GM18907 (cell line): ENCODE results near the gene BIRC2.
A peak's percentile ranks its signal among the peaks of the same experiment; 100 is the strongest.
"Not testable (repeated sequence)": the region's sequence is repeated elsewhere in the genome, so short reads cannot be mapped to it uniquely, and the experiment has no call there.

Experiments
- ATAC-seq: cut with Tn5 transposase; IDR thresholded peaks from one replicate; pipeline ENCODE4 v1.9.1; 2021; ENCODE audit warnings: mild to moderate bottlenecking, moderate library complexity; ENCODE audit not compliant: unreplicated experiment

Gene BIRC2

GRCh38 chr11:102374633-102375424 is 27.8 kb downstream of the BIRC2 start:
- ATAC-seq = not testable (repeated sequence)

GRCh38 chr11:102375720-102376399 is 28.8 kb downstream of the BIRC2 start:
- ATAC-seq = no peak

- ATAC-seq = no peak
Observed at GRCh38 chr11:102377891-102378290, 30.9 kb downstream of the BIRC2 start.

GRCh38 chr11:102378818-102379217 is 31.8 kb downstream of the BIRC2 start:
- no peak for ATAC-seq

GRCh38 chr11:102382384-102382783 is 35.4 kb downstream of the BIRC2 start:
- no peak for ATAC-seq

GRCh38 chr11:102383839-102384238 is 36.8 kb downstream of the BIRC2 start:
- ATAC-seq = no peak

GRCh38 chr11:102384419-102385079 is 37.5 kb downstream of the BIRC2 start:
- no peak for ATAC-seq

- no peak for ATAC-seq
Observed at GRCh38 chr11:102385085-102386007, 38.3 kb downstream of the BIRC2 start.

- ATAC-seq = no peak
Observed at GRCh38 chr11:102386136-102386734, 39.2 kb downstream of the BIRC2 start.

GRCh38 chr11:102387043-102387781 is 40.2 kb downstream of the BIRC2 start:
- no peak for ATAC-seq

- ATAC-seq = no peak
Observed at GRCh38 chr11:102389253-102389652, 42.2 kb downstream of the BIRC2 start.

- ATAC-seq = peak; percentile 87
Observed at GRCh38 chr11:102390667-102391465, 43.9 kb downstream of the BIRC2 start.

- no peak for ATAC-seq
Observed at GRCh38 chr11:102391549-102392237, 44.7 kb downstream of the BIRC2 start.

- ATAC-seq = no peak
Observed at GRCh38 chr11:102393272-102393730, 46.3 kb downstream of the BIRC2 start.

GRCh38 chr11:102395720-102396393 is 48.8 kb downstream of the BIRC2 start:
- ATAC-seq = no peak

- no peak for ATAC-seq
Observed at GRCh38 chr11:102396708-102397563, 49.9 kb downstream of the BIRC2 start.

GRCh38 chr11:102398297-102398696 is 51.3 kb downstream of the BIRC2 start:
- no peak for ATAC-seq
